Stimulated activated CD8-positive, alpha-beta memory T cell treated with anti-CD3 and anti-CD28 coated beads, Interleukin-12 subunit alpha, Interleukin-12 subunit beta, amount 100 ng/mL, for 24 hours (primary cell): ENCODE results near the gene CACNA2D3.

Experiments used
- DNase-seq: peaks from one replicate; pipeline ENCODE4 v3.0.0-alpha.2; 2020; ENCODE audit errors: extremely low read depth

The CACNA2D3 gene

DNA sequence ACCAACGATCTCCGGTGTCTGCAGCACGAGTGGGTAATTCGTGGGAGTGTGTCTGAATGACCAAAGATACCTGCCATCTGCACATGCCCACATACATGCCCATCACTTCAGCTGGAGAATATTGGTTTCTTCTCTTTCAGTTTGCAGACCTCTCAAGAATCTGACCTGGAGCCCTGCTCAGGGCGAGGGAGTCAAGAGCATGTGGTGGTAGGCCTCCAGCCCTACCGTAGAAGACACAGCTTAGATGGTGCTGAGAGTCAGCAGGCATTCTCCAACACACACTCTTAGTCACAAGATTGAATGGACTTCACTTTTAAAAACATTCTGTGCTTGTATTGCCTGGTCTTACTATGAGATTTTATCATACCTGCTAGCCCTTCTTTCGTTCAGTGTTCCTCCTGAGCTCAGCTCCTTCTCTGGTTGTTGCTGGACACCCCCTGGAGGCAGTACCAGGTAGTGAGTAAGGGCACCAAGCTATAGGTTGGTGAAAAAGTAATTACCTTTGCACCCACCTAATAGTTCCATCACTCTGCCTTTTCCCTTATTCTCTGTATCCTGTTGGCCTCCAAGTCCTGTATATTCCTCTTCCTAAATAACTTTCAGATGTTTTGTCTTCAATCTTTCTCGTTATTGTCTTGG, 252.0 kb downstream of the CACNA2D3 start:
- DNase-seq = no peak

DNA sequence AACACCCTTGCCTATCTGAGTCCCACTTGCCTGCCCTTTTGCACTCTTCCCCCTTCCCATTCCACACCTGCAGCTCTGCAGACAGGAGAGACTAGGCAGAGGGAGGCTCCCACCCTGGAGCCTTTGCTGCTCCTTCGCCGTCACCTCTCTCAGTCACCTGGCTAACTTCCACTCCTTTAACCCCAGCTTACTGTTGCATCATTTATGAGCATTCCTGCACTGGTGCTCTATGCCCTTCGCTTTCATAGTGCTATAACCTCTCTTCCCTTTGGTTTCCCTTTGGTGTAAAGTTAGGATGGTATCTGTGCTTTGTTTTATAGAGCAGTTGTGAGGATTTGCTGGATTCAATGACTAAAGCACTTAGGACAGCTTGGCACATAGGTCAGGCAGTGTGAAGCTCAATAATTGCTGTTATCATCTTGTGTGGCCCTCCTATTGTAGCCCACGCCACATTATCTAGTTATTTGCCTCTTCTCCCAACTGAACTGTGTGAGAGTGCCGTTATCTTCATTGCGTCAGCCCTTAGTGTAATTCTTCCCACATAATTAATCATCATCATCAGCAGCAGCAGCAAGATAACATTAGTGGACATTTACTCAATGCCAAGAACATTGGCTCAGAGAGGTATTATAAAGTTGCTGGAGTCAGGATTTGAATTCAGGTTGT, 253.9 kb downstream of the CACNA2D3 start:
- DNase-seq = no peak

DNA sequence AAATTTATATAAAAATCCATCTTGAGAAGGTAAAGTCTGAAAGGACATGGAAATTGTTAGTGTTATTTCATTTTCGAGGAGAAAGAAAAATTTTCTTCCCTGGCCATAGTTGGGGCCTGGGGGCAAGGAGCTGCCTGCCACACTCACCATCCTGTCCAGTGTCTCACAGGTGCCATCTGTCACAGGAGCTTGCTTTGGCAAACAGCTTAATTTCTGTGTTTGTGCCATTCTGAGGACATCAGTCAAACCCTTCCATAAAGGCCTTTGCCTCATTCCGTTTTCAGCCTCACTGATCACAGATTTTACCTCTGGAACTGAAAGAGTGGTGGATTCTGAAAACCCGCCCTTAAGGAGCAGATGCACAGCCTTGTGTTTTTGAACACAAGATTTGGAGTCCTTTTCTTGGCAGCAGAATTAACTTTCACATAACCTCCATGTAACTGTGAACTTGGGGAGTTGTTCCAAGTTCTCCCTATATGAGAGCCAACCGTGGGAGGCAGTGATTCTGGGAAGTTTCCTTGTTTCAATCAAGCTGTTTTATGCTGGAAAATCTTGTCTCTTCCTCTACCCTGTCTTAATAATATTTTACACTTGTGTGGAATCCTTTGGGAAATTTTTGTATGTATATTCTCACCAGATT, 254.7 kb downstream of the CACNA2D3 start:
- no peak for DNase-seq

- no peak for DNase-seq
Measured at GRCh38 chr3:54378184-54378583, 255.8 kb downstream of the CACNA2D3 start.

GRCh38 chr3:54384279-54384678, 261.9 kb downstream of the CACNA2D3 start:
- DNase-seq = no peak

DNA sequence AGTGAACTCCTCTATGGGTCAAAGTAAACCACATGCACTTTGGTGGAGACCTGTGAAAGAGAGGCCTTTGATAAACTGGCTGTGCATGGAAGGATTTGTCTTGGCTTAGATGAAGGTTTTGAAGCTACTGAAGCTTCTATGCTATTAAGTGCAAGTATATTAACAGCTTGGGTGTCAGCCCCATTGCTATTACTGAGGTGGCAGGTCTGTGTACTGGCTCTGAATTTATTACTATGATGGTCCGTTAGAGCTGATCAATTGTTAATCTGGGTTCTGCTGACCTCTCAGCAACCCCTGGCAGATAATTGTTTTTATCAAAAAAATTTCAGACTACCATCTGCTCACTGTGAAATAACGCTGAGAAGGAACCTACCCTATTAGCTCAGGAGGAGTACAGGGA, 268.2 kb downstream of the CACNA2D3 start:
- no peak for DNase-seq

DNA sequence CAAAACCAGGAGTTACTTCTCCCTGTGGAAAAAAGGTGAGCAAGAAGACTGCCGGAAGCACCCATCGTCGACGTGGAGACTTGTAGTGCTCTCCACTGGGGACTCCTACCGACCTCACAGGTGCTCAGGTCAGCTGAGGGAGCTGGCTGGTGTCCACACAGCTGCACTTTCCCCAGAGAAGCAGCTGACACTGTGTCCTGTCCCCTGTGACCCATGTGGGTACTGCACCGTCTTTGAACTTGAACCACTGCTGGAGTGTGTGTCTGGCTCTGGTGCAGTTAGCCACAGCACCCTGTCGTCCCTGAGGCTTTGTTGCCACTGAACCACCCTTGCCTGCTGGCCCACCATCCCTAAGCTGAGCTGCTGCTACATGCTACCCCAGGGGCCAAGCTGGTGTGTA, 270.8 kb downstream of the CACNA2D3 start:
- no peak for DNase-seq

GRCh38 chr3:54408328-54408727, 286.0 kb downstream of the CACNA2D3 start:
- no peak for DNase-seq

GRCh38 chr3:54421943-54422342, 299.6 kb downstream of the CACNA2D3 start:
- DNase-seq = no peak

DNA sequence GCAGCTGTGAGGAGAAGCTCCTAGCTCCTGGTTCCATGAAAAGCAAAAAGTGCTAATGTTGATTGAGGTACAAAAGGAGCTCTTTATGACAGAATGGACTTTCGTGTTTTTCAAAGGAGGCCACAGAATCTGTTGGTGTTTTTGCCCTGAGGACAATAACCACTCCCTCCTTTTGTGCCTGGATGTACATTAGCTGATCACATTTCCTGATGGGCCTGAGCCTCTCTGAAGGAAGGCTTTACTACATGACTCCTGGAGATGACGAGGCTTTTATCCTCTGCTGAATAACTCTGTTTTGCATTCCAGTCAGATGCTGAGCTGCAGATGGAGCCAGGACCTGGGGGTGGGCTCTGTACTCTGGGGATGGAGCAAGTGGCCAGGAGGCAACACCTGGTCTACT, 301.9 kb downstream of the CACNA2D3 start:
- DNase-seq = no peak

DNA sequence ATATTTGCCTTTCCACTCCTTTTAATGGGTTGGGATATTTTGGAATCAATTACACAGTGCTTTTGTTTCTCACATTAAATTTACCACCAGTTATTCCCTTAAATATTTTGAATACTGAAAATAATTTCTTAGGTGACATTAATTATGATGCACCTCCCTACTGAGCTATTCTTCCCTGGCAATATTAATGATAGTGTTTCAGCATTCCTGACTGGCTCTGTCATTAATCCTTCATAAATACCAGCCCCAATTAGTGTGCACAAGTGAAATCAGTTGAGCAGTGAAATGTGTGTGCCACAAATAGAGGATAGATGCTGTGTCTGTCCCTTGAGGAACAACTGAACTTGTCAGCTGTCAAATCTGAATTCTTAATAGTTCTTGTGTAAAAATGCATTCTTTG, 304.0 kb downstream of the CACNA2D3 start:
- no peak for DNase-seq

DNA sequence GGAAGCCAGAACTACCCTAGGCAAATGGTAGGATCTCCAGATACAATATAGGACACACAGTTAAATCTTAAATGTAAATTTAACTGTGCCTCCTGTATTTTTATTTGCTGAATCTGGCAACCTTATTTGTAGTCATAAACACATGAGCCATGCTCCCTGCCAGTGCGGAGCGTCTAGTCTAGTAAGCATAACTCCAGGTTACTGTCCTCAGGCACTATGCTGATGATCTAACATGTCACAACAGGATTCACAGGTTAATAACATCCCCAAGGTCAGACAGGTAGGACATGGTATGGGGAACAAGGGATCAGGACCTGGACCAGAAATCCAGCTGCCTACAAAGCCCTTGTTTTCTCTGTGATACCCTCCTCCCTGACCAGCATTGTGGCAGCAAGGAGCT, 305.1 kb downstream of the CACNA2D3 start:
- no peak for DNase-seq

- DNase-seq = no peak
Measured at GRCh38 chr3:54427941-54428871, 305.9 kb downstream of the CACNA2D3 start.

- no peak for DNase-seq
Measured at GRCh38 chr3:54432975-54433374, 310.6 kb downstream of the CACNA2D3 start.

GRCh38 chr3:54433846-54434245, 311.5 kb downstream of the CACNA2D3 start:
- DNase-seq = no peak

DNA sequence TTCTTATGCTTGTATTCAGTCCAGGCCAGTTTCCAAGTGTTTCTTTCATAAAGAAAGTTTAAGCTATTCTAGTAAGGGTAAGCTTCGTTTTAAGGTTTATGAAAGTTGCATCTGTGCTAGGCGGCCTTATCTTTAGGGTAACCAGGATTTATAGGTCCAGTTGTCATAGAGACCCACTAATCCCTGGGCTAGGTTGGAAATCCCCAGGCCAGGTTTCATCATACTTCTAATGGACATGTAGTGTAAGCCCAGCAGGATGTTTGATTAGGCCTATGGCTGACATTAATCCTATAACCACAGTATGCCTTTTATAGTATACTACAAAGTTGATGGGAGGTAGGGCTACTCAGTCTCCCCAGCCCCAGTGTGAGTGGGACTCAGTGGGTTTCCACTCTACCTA, 312.4 kb downstream of the CACNA2D3 start:
- DNase-seq = no peak

- no peak for DNase-seq
Measured at GRCh38 chr3:54437271-54437670, 314.9 kb downstream of the CACNA2D3 start.

DNA sequence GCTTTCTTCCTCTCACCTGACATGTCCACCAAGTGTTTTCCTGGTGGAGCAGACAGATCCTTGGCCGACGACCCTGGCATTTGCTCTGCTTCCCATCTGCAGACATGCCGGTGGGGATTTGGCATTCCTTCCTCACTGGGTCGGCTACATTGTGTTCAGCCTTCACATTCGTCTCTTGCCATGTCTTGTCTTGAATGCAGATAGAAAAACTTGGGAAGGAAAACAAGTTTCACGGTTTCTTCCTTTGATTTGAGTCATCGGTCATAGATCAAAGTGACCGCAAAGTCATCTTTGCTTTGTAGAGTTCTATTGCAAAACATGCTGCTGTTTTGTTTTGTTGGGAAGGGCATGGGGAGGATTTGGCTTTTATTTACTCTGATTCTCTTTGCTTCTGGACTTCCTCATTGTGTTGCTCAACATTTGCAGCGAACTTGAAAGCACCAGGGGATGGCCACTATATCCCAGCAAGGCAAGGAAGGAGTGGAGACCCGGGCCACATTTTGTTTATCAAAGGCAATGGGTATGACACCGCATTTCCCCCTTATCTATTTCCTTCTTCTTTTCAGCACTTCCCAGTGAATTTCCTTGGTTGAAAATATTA, 321.3 kb downstream of the CACNA2D3 start:
- no peak for DNase-seq

DNA sequence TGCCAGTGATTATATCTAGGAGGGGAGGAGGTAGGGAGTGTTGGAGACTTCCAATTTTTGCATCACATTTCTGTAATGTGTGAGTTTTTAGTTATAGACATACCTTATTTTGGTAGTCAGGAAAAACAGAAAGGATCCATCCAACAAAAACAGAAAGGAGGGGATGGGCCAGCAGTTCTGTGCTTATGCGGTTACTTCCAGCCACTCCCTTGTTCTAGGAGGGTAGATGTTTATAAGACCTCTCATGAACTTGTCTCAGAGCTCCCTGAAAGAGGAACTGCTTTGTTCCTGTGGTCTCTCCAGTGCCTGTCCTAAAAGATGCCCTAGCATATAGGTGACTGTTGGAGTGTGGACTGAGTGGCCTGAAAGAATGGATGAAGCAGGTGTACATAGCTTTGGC, 323.3 kb downstream of the CACNA2D3 start:
- no peak for DNase-seq

DNA sequence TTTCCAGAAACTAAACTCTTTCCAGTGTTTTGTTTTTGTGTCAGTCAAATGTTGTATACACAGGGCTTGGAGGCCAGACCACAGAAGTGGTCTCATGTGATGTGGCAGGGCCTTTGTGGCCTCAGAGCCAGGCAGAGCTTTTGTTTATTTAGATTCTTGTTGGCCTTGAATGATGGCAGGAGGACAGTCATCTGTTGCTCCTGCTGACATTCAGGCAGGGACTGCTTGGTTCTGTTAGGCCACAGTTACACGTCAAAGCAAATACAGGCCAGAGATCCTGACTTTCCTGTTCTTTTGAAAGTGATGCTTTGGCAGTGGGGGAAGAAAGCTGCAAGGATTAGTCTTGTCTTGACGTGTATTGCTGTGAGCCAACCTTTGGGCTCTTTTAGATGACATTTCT, 325.1 kb downstream of the CACNA2D3 start:
- DNase-seq = no peak

DNA sequence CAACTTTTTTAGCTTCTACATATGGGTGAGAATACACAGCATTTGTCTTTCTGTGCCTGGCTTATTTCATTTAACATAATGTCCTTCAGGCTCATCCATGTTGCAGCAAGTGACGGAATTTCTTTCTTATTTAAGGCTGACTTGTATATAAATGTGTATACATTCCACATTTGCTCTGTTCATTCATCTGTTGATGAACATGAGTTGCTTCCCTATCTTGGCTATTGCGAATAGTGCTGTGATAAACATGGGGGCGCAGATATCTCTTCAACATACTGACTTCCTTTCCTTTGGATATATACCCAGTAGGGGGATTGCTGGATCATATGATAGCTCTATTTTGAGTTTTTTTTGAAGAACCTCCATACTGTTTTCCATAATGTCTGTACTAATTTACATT, 332.5 kb downstream of the CACNA2D3 start:
- no peak for DNase-seq

- DNase-seq = no peak
Measured at GRCh38 chr3:54458357-54458756, 336.0 kb downstream of the CACNA2D3 start.
